SU-DHL-6 (cell line): ENCODE data around the gene AK9.

Experiments used
- CTCF ChIP-seq: fragments of 200-600 bp; sonication (generic); IDR thresholded peaks from one replicate; pipeline ENCODE4 v1.5.1; 2017; ENCODE audit warnings: antibody characterized with exemption, mild to moderate bottlenecking, low read length, moderate library complexity; ENCODE audit not compliant: insufficient read depth, poor library complexity, severe bottlenecking
- EZH2phosphoT487 ChIP-seq: fragments of 200-600 bp; sonication (generic), shearing (Covaris generic); conservative IDR thresholded peaks from 2 replicates; pipeline ENCODE4 v1.6.1; 2018; ENCODE audit warnings: mild to moderate bottlenecking, antibody characterized with exemption, low read length, moderate library complexity, mixed read lengths

- no peak for TF ChIP-seq CTCF
- TF ChIP-seq EZH2phosphoT487 = no peak
Observed at GRCh38 chr6:109508166-109508860, 182.7 kb downstream of the AK9 start.
